Heart right ventricle (tissue), 16 donors: ENCODE measurements around the gene AZU1. TPM values are rescaled to one million over a fixed set of nuclear protein-coding genes. Genes with fewer than 3 reads are reported as not detected.

Source experiments
- ATAC-seq, 8 donors: fragments of 200-7000 bp; cut with Tn5 transposase; one replicate each; pipeline ENCODE4 v1.9.1; 2020; ENCODE audit warnings: mild to moderate bottlenecking in 8 of 8, moderate library complexity in 8 of 8, moderate number of reproducible peaks in 1 of 8
- DNase-seq, 2 donors: peaks; one replicate each; pipeline ENCODE4 v3.0.0-alpha.2; 2020
- H3K27ac ChIP-seq, 10 donors: fragments of 200-600 bp; sonication (generic) in 2 of 10; one replicate each; pipeline versions ENCODE4 v1.5.0 to v1.8.0; 2020 to 2022; ENCODE audit warnings: mild to moderate bottlenecking in 3 of 10
- H3K27me3 ChIP-seq, 7 donors: fragments of 200-600 bp; one replicate each; pipeline ENCODE4 v1.8.0; 2021 to 2022; ENCODE audit warnings: mild to moderate bottlenecking in 2 of 7
- H3K36me3 ChIP-seq, 9 donors: fragments of 200-600 bp; sonication (generic) in 1 of 9; one replicate each; pipeline versions ENCODE4 v1.5.0 to v1.8.0; 2020 to 2022; ENCODE audit warnings: mild to moderate bottlenecking in 2 of 9
- H3K4me1 ChIP-seq, 9 donors: fragments of 200-600 bp; sonication (generic) in 1 of 9; one replicate each; pipeline versions ENCODE4 v1.5.0 to v1.8.0; 2020 to 2022; ENCODE audit warnings: mild to moderate bottlenecking in 4 of 9
- H3K4me3 ChIP-seq, 10 donors: fragments of 200-600 bp; sonication (generic) in 2 of 10; one replicate each; pipeline versions ENCODE4 v1.5.0 to v1.8.0; 2020 to 2022; ENCODE audit warnings: mild to moderate bottlenecking in 7 of 10, moderate library complexity in 2 of 10
- H3K9me3 ChIP-seq, 11 donors: fragments of 200-600 bp in 10 of 11; sonication (generic) in 2 of 11; one replicate each; pipeline versions ENCODE4 v1.5.0 to v1.8.0; 2013 to 2022; ENCODE audit warnings: mild to moderate bottlenecking in 2 of 11, control low read depth in 1 of 11, moderate library complexity in 1 of 11
- CTCF ChIP-seq, 9 donors: fragments of 200-600 bp; sonication (generic) in 2 of 9; IDR thresholded peaks; one replicate each; pipeline versions ENCODE4 v1.5.0 to v1.8.0; 2021 to 2022; ENCODE audit warnings: antibody characterized with exemption in 9 of 9, mild to moderate bottlenecking in 5 of 9, moderate library complexity in 1 of 9
- WGBS, 2 donors: extraction: QIAGEN DNeasy Blood & Tissue Kit; methylation state at CpG; one replicate each; pipeline ENCODE4 v1.1.7; 2013; ENCODE audit warnings: inconsistent platforms in 1 of 2; 5-methylcytosine and 5-hydroxymethylcytosine counted together
- intact Hi-C, 10 donors: fragments of 100-400 bp; cut with DNase I; formaldehyde crosslinking; loops; one replicate each; pipeline versions ENCODE4 v1.11.1 to v1.14.2; 2022
- polyA plus RNA-seq, 2 donors: library from polyadenylated mRNA; stranded (reverse); fragments of 200-250 nt; gene quantifications; one replicate each; pipeline ENCODE4 v1.2.3, GENCODE V29; 2013
- total RNA-seq, 10 donors: library from RNA; stranded (reverse); fragmentation: NEBNext Ultra II Directional in 3 of 10; extraction: Animal tissue kit (Norgen Biotek cat#: 25700) in 3 of 10; gene quantifications; one replicate each; pipeline versions ENCODE4 v1.2.1 to v1.2.4, GENCODE V29; 2021 to 2023
- donor health status: Arrhythmogenic right ventricular cardiomyopathy.
- donor health status: ischemic (EF 13 %, LVEDD 7.1; RV severe dilation, severe dysfunction).
- donor health status: healthy with polysubstance abuse.
- donor health status: DM: no; HTN: yes; CAD: no.
- donor health status: DM: no; HTN: no; CAD: no.
- donor health status: ischemic (EF 25% LVEDD 6.9; RV normal size, moderate dysfunction).
- donor health status: ischemic (EF 25% LVEDD 5.7; RV mildly dilated, moderate dysfunction).
- donor health status: healthy.
- donor health status: DM: yes; HTN: yes; CAD: no.
- donor health status: Ischemic cardiomyopathy.
- donor health status: ischemic (EF 35%, LVEDD 5.7; RV mildly dilated, moderate dysfunction).
- donor health status: nonischemic (EF 11% LVEDD 7.7; RV severe dilation, severe dysfunction).
- donor health status: DM: yes; HTN: yes; CAD: no.
- donor health status: PGD.
- donor health status: ischemic (EF 29% LVEDD 5.4; RV normal size, mild dysfunction).
- donor health status: nonischemic (EF 23%, LVEDD 6.1; RV moderate dilation, normal function).

AZU1 gene
- total and polyA plus RNA-seq, 12 donors: 0.06 to 1.7 TPM; not detected in 10

GRCh38 chr19:781800-782184 lies 45.8 kb upstream of the AZU1 start:
- Histone ChIP-seq H3K27me3 (peaks cover 0 to 4% (median 0%) of the 10 kb centered on the region in 7 donors), H3K36me3 (no peaks in the 10 kb centered on the region), H3K4me1 (peaks cover 3 to 58% (median 22%) of the 10 kb centered on the region in 9 donors), H3K27ac (peak overlapping the region; percentile 36 to 92 (median 78)), H3K9me3 (no peaks in the 10 kb centered on the region), H3K4me3 (peak overlapping the region; percentile 4 to 50 (median 34))
- DNase-seq (no peak), ATAC-seq (peak in 4 of 8 donors; percentile 3 to 9 (median 7))
- no peak for TF ChIP-seq CTCF (IDR thresholded peaks at IDR 0.05)
- intact Hi-C loops: loop anchor here in 1 of 10 donors (2.0 kb wide), 1 partner anchor 15 kb away; the partner anchor contains the start of gene PTBP1
- 79 to 86% methylated on average over 19 of the region's 19 CpGs for WGBS, 2 donors

- peaks cover 0 to 4% (median 0%) of the 10 kb centered on the region in 7 donors for H3K27me3 ChIP-seq
- 21 to 24% methylated on average over 29 of the region's 29 CpGs for WGBS, 2 donors
- peak overlapping the region; percentile 36 to 92 (median 78) for H3K27ac ChIP-seq
- ATAC-seq (peak; percentile 41 to 76 (median 54)), DNase-seq (no peak)
- peak overlapping the region; percentile 4 to 50 (median 34) for H3K4me3 ChIP-seq
- no peaks in the 10 kb centered on the region for H3K36me3 ChIP-seq
- H3K9me3 ChIP-seq: no peaks in the 10 kb centered on the region
- no peak for TF ChIP-seq CTCF (IDR thresholded peaks at IDR 0.05)
- intact Hi-C loops: loop anchor here in 1 of 10 donors (2.0 kb wide), 1 partner anchor 14 kb away; the partner anchor contains the start of gene PTBP1
- H3K4me1 ChIP-seq: peaks cover 5 to 62% (median 22%) of the 10 kb centered on the region in 9 donors
Measured at GRCh38 chr19:782185-782877, 45.3 kb upstream of the AZU1 start.

GRCh38 chr19:782878-783668 lies 44.6 kb upstream of the AZU1 start:
- Histone ChIP-seq H3K4me3 (peak overlapping the region in 8 of 10 donors; percentile 25 to 50 (median 36)), H3K27ac (peak overlapping the region in 9 of 10 donors; percentile 55 to 92 (median 79)), H3K36me3 (no peaks in the 10 kb centered on the region), H3K27me3 (peaks cover 0 to 4% (median 0%) of the 10 kb centered on the region in 7 donors), H3K9me3 (no peaks in the 10 kb centered on the region), H3K4me1 (peaks cover 7 to 70% (median 22%) of the 10 kb centered on the region in 9 donors)
- WGBS, 2 donors: 65 to 69% methylated on average over 30 of the region's 30 CpGs
- ATAC-seq: peak in 7 of 8 donors; percentile 46 to 73 (median 67)
- intact Hi-C loops: loop anchor here in 1 of 10 donors (2.0 kb wide), 1 partner anchor 14 kb away; the partner anchor contains the start of gene PTBP1
- no peak for TF ChIP-seq CTCF (IDR thresholded peaks at IDR 0.05)
- DNase-seq: no peak

GRCh38 chr19:784541-784940 lies 43.1 kb upstream of the AZU1 start:
- peak overlapping the region in 2 of 10 donors; percentile 33 to 39 for H3K4me3 ChIP-seq
- ATAC-seq: no peak
- 44 to 52% methylated on average over 13 of the region's 13 CpGs for WGBS, 2 donors
- H3K27ac ChIP-seq: peak overlapping the region in 6 of 10 donors; percentile 30 to 89 (median 80)
- H3K27me3 ChIP-seq: peaks cover 0 to under 1% (median 0%) of the 10 kb centered on the region in 7 donors
- intact Hi-C loops: no loop called here
- no peak for DNase-seq
- no peak for TF ChIP-seq CTCF (IDR thresholded peaks at IDR 0.05)
- peaks cover 7 to 74% (median 25%) of the 10 kb centered on the region in 9 donors for H3K4me1 ChIP-seq
- H3K9me3 ChIP-seq: no peaks in the 10 kb centered on the region
- H3K36me3 ChIP-seq: no peaks in the 10 kb centered on the region
